Vagina (tissue), 2 donors: ENCODE results near the gene GLI3.

ENCODE experiments used
- CTCF ChIP-seq, 3 experiments: fragments of 450-650 bp in 2 of 3; fragments of 200-600 bp in 1 of 3; sonication (generic) in 1 of 3; IDR thresholded peaks; one replicate each; pipeline ENCODE4 v1.5.1; 2017 to 2019; ENCODE audit warnings: antibody characterized with exemption in 3 of 3, mild to moderate bottlenecking in 2 of 3, moderate library complexity in 2 of 3
- POLR2A ChIP-seq, 2 donors: fragments of 450-650 bp; IDR thresholded peaks; one replicate each; pipeline ENCODE4 v1.6.1; 2017; ENCODE audit warnings: antibody characterized with exemption in 2 of 2, mild to moderate bottlenecking in 2 of 2, moderate library complexity in 2 of 2
- POLR2AphosphoS5 ChIP-seq, 2 donors: sonication (generic); formaldehyde crosslinking; IDR thresholded peaks; one replicate each; pipeline ENCODE4 v1.9.0; 2017; ENCODE audit warnings: antibody characterized with exemption in 2 of 2, mild to moderate bottlenecking in 2 of 2, low read depth in 1 of 2; ENCODE audit not compliant: insufficient read depth in 1 of 2

- TF ChIP-seq CTCF (IDR thresholded peaks at IDR 0.05) (no peak), POLR2A (IDR thresholded peaks at IDR 0.05) (no peak), POLR2AphosphoS5 (IDR thresholded peaks at IDR 0.05; ENCODE audit: insufficient read depth in 1 of 2, low read depth in 1 of 2) (no peak)
These were observed 101.3 kb downstream of the GLI3 start for GRCh38 chr7:42135728-42136127.
